ENCODE measurements around the gene BLOC1S1. TPM values are rescaled to one million over a fixed set of nuclear protein-coding genes. Genes with fewer than 3 reads are reported as not detected.

Gene BLOC1S1
- total RNA-seq, 1 donor from 2014 or later: 119 TPM

DNA sequence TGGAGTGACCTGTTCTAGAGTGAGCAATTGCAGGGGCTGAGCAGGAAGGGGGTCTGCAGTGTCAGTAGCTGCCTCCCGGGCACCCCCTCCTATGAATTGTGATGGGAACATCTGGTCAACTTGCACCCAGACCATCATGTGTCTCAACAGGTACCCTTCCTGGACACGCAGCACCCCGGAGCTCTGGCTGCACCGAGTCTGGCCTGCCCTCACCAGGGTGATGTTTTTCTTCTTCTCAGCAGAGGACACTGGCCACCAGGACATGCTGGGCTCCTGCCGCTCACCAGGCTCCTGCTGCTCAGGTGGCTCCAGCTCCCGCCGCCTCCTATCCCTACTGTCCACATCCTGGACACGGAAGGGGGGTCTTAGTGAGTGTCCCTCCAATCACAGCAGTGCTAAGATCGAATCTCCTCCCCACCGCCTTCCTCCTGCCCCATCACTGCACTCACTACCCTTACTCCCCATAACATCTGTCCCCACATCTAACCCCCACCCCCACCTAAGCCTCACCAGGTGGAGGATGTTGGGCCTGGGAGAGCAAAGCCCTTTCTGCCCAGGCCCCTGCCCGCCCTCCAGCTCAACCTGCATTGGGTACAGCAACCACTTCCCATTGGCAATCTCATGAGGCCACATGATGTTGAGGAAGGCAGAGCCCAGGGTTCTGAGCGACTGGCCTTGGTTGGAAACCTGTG, 23.1 kb upstream of the BLOC1S1 start:
- intact Hi-C loops (cut with DNase I): no loop called here
- no peak for ATAC-seq (ENCODE audit: poor library complexity)
- DNase-seq: no peak

DNA sequence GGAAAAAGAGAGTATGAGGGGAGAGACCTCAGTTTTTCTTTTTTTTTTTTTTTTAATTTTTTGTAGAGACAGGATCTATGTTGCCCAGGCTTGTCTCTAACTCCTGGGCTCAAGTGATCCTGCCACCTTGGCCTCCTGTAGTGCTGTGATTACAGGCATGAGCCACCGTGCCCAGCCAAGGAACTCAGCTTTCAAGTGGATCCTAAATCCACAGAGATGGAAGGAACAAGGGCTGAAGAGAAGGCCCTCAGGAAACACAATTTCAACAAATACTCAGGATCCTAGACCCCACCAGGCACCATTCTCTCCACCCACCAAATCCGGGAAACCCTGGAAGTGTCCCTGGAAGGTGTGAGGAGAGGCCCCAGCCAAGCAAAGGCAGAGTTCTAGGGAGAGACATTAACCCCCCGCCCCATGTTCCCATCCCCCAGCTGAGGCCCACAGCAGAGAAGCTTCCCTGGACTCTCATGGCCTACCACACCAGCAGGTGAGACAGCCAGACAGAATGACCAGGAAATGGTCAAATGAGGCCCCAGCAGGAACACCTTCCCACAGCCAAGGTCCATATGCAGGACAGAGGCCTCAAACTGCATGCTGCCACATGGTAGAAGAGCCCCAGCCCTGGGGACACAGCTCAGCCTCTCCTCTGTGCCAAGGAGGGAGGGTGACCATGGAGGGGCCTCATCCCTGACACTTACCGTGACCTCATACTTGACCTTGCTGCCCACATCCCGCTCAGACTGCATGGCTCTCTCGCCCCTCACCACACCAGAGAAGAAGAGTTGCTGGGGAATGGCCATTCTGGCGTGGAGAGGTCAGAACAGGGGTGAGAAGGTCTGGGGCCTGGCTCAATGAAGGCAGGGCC, 22.3 kb upstream of the BLOC1S1 start:
- ATAC-seq (ENCODE audit: poor library complexity) (no peak), DNase-seq (no peak)
- intact Hi-C loops (cut with DNase I): no loop called here

DNA sequence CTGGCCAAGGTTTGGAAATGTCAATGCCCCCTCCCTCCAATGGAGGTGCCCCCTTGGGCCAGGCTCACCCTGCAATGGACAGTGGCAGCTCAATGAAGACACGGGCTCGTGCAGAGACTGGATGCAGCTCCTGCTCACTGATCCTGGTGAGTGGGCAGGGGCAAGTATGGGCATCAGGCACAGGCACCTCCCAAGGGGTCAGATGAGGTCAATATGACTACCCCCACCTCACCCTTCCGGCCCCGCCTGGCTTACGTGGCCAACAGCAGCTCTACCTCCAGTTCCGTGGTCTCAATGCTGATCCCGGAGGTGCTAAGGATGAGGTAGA, 21.7 kb upstream of the BLOC1S1 start:
- intact Hi-C loops (cut with DNase I): no loop called here
- ATAC-seq (ENCODE audit: poor library complexity): no peak
- no peak for DNase-seq

DNA sequence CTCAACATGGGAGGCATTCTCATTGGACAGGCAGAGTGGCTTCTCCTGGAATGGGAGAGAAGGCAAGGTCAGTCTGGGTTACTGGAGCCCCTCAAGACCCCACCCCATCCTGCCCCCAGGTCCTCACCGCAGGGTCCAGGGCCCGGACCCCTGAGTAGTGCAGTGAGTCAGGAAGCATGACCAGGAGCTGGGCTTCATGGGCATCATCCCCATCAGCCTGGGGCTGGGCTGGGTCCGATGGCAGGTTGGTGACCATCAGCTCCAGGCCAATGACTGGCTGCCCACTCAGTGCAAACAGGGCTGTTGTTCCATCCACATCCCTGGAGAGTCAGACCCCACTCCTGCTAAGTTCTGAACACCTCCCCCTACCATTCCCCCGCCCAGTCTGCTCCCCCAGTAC, 21.2 kb upstream of the BLOC1S1 start:
- DNase-seq: no peak
- intact Hi-C loops (cut with DNase I): no loop called here
- ATAC-seq (ENCODE audit: poor library complexity): no peak

DNA sequence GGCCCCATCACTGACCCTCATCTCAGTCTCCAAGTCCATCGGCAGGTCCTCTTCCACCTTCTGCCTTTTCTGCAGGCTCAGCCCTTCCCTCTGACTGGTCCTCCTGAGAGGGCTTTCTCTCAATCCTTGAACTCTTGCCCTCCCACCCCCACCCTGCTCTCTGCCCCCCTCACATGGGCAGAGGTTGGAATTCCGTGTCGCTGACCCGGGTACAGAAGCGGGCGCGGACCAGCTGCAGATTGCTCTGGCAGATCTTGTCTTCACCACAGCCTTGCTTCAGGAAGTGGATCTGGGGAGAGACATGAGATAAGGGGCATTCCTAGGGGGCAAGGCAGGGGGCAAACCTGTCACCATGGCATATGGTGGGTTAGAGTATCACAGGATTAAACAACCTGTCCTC, 20.5 kb upstream of the BLOC1S1 start:
- no peak for ATAC-seq (ENCODE audit: poor library complexity)
- DNase-seq: no peak

DNA sequence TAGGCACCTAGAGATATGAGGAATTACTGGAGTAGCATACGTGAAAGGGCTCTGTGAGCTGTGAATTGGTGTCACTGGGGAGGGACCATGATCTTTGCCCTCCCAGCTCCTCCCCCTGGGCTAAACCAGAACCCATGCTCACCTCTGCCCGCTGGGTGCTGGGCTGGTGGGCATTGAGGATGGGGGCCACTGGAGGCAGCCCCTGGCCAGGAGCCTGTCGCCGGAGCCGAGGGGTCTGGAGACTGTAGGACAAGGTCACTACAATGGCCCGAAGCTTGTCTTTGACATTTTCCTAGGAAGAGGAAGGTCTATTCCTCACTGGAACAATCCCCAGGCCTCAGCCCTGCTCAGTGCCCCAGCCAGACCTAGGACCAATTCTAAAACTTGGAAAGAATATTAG, 19.7 kb upstream of the BLOC1S1 start:
- intact Hi-C loops (cut with DNase I): no loop called here
- DNase-seq (no peak), ATAC-seq (ENCODE audit: poor library complexity) (no peak)

More for the DNA sequence above, 20.5 kb upstream of the BLOC1S1 start:
- intact Hi-C loops (cut with DNase I): no loop called here

DNA sequence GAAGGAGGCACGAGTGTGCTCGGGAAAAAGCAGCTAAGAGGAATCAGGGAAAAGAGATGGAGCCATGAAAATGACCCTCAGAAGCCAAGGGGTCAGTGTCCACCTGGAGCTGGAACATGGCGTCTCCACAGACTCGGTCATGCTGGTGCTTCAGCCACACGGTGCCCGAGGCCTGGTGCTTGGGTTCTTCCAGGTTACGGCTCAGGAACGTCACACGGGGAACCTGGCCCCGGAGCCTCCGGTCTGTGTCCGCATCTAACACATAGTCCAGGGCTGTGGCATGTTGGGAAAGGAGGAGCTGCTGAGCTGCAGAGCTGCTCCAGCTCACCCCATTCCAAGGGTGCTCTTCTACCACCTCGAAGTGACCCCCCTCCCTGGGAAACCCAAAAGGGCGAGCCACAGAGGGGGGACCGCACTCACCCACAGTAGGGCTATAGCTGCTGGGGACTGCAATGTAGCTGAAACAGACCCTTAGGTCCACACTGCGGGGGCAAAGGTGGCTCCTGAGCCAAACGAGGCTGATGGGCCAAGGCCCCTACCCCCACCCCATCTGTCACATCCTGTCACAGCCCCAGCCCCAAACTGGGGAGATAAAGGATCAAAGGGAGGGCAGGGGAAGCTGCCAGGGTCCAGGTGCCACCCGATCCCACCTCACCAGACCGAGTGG, 18.9 kb upstream of the BLOC1S1 start:
- ATAC-seq (ENCODE audit: poor library complexity) (no peak), DNase-seq (no peak)
- intact Hi-C loops (cut with DNase I): no loop called here

DNA sequence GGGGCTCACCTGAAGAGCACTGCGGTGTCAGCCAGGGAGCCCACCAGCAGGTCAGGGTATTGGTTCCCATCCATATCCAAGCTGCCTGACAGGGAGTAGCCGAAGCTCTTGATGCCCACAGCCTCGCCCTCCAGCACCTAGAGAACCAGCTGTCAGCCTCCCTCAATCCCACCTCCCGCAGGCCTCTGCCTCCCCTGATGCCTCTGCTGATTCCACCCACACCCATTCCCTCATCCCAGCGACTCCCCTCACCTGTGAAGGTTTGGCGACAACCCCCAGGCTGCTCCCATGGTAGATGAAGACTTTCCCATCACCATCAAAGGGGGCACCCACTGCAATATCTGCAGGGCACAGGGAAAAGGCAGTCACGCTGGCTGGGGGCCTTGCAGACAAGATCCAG, 18.2 kb upstream of the BLOC1S1 start:
- no peak for DNase-seq
- intact Hi-C loops (cut with DNase I): no loop called here
- no peak for ATAC-seq (ENCODE audit: poor library complexity)

DNA sequence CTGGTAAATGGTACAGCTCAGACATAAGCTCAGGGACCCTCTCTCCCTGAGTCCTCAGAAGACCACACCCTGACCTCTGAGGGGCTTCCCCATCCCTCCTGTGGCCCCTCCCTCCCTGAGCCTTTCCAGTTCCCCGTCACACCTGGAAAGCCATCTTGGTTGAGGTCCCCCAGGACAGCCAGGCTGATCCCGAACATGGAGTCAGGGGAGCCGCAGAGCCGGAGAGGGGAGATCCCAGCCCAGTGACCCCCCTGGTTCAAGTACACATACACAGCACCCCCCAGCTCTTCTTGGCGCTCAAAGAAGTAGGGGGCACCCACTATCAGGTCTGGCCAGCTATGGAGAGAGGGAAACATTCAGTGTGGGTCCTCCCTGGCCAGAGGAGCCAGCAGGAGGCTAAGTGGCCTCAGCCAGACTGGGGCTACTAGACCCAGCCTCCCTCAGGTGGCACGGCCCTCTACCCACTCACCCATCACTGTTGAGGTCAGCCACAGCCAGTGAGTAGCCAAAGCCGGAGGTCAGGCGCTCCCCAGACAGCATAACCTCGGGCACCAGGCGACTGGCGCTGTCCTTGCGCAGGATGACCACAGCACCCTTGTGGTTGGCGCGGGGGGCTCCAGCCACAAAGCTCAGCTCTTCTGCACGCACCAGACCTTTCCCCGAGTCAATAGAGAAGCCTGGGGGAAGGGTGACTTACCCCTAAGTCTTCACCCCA, 17.4 kb upstream of the BLOC1S1 start:
- intact Hi-C loops (cut with DNase I): no loop called here
- no peak for DNase-seq
- no peak for ATAC-seq (ENCODE audit: poor library complexity)

DNA sequence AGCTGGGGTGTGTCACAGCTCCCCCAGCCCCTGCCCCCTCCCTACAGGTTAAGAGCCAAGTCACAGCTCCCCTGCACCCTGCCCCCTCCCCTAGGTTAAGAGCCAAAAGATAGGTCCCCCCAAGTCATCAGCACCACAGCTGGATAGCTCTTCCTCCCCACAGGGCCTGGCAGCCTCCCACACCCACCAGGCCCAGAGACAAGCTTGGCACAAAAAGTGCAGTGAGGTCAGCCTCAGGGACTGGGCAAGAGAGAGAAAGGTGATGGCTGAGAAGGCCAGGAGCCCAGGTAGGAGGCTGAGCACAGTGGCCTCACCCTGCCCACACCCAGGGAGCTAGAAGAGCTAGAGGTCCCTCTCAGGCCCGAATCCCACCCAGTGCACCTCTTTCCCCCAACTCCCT, 16.9 kb upstream of the BLOC1S1 start:
- intact Hi-C loops (cut with DNase I): no loop called here
- ATAC-seq (ENCODE audit: poor library complexity): no peak
- no peak for DNase-seq

DNA sequence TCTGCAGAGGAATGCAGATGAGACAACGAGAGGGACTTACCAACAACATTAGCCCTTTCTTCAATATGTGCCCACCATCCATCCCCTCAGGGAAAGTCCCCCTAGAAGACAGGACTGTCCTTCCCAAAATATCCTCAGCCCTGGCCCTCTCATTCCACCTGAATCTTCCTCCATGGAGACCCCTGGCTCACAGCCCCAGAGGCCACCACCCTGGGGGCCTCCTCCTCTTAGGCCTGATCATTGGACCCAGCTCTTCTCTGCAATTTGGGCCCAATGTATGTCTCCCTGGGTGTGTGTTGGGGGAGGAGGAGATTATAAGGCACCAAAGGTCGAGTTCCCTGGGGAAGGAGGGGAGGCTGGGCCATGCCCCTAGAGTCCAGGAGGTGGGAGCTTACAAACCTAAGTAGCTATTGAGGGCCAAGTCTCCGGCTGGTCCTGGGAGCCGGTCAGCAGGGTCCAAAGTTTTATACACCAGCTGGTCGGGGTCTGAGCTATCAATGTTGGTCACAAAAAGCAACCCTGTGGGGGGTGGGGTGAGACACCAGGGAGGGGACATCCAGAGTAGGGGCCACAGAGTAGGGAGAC, 16.3 kb upstream of the BLOC1S1 start:
- intact Hi-C loops (cut with DNase I): no loop called here
- ATAC-seq (ENCODE audit: poor library complexity): no peak
- DNase-seq: no peak

DNA sequence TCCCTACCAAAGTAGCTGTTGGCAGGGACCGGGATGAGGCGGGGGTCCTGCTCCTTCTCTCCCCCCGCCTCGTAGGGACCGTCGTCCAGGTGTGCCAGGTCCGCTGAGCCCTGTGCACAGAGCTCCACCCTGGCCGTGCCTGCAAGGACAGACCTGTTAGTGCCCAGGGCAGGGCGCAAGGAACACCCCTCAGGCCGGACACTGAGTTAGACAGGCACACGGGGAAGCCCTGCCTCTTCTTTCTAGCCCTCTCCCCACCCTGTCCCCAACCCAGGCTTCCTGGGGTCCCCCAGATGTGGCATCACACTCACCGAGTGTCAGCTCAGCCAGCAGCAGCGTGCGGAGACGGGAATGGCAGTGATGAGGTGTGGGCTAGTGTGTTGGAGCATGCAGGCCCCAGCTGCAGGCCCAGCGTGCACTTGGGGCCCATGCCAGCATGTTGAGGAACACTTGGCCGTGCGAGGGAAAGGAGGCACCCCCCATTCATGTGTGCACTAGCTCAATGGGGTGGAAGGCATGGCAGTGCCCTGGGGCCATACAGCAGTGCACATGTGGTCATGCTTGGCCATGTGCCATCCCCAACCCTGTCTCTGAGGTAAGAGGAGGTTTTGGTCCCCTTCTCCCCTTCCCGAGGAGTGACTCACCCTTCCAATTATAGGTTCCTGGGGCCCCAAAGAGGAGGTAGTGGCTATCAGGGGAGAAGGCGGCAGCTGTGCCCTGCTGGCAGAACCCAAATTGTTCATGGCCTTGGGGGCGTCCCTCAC, 15.4 kb upstream of the BLOC1S1 start:
- DNase-seq (no peak), ATAC-seq (ENCODE audit: poor library complexity) (peak; percentile 6)
- intact Hi-C loops (cut with DNase I): no loop called here

DNA sequence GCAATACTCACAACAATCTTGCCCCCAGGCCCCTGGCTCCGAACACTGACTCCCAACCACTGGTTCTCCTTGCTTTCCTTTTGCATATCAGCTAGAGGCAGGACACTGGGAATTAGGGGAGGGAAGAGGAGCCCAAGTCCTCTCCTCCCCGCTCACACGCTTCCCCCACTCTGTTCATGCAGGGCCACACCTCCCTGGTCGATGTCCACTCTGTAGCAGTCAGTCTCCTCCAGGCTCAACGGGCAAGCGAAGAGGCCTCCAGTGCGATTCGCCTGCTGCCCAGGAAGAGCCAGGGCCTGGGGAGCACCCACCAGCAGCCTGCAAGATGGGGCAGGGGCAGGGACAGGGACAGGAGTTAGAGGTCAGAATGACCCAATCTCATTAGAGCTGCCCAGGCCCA, 13.0 kb upstream of the BLOC1S1 start:
- intact Hi-C loops (cut with DNase I): no loop called here
- DNase-seq: no peak
- ATAC-seq (ENCODE audit: poor library complexity): no peak

DNA sequence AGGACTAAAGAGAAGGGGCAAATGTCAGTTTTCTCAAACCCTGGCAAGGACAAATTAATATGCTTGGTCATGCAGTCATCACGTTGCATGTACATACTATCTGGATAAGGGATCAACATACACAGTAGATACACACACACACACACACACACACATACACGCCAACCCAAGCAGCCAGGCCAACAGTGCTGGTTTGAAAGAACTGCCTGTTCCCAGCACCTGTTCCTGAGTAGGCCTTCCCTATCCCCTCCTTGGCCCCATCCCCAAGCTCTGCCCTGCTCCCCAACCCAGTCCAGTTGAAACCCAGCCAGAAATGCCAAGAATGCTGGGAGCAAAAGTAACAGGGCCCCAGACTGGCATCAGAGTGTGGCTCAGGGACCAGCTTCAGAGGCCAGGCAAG, 12.6 kb upstream of the BLOC1S1 start:
- ATAC-seq (ENCODE audit: poor library complexity): peak; percentile 44
- DNase-seq: peak; percentile 65
- intact Hi-C loops (cut with DNase I): no loop called here

DNA sequence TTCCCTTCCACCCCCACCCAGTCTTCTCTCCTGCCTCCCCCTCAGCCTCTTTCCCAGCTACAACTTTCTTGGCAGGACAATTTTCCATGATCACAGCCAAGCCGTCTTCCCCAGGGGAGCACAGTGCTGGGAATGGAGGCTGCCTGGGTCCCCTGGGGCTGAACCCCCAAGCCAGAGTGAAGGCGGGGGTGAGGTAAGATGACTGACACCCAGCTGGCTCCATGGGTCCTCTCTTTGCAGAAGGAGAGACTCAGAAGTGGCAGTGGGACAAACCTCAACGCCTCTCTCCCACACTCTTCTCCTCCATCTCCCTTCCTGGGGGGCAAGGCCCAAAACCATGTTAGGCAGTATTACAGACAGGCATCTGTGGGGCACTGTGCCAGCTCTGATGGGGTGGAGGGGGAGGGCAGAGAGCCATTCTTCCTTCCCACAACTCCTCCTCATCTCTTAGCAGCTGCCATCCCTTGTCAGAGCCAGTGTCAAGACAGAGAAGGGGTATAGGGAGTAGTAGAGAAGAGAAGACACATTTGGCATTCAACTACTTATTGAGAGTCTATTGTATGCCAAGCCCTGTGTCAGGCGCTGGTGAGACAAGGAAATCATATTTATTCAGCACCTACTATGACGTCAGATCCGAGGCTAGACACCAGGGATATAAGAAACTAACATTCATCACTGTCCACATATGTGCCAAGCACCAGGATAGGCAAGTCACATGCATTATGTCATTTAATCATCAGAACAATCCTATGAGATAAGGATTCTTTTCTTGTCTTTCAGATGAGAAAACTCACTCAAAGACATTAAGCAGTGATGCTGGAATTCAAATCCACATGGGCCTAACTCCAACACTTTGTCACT, 11.7 kb upstream of the BLOC1S1 start:
- ATAC-seq (ENCODE audit: poor library complexity) (no peak), DNase-seq (peak; percentile 63)
- intact Hi-C loops (cut with DNase I): no loop called here

DNA sequence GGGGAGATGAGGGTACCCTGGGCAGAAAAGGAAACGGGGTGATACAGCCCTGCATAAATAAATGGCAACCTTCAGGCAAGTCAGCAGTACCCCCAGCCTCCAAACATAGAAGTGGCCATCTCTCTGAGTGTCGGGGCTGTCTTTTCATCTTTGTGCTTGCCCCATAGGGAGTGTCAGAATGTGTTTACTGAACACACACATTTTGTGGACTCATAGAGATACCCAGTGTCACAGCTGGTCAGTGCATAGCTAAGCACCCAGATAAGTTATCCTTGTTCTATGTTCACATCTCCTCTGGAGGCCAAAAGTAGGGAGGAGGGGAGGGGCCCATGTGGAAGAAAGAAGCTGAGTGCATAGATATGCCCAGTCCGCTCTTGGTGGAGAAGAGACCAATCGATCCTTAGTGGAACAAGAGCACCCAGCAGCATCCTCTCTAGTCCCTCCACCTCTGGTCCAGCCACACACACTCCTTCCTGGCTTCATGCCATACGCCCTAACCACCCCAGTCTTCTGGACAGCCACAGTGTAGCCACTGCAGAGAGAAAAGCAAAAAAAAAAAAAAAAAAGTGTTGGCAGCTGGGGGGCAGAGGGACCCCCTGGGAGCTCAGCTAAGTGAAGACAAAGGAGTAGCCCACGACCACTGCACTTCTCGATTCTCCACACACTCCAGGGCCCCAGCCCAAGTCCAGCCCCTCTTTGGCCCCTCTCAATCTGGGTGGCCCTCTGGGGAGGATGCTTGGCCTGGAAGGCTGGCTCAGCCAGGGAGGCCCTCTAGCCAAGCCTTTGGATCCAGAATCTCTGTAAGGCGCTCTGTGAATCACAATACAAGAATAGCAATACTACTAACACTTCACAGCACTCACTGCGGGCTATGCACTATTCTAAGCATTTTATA, 10.8 kb upstream of the BLOC1S1 start:
- intact Hi-C loops (cut with DNase I): no loop called here
- DNase-seq (peak; percentile 55), ATAC-seq (ENCODE audit: poor library complexity) (no peak)
